ENCODE results near the gene ING5. TPM values are rescaled to one million over a fixed set of nuclear protein-coding genes. Genes with fewer than 3 reads are reported as not detected.

Gene ING5
- total RNA-seq, 1 donor from 2014 or later = 56.4 TPM

DNA sequence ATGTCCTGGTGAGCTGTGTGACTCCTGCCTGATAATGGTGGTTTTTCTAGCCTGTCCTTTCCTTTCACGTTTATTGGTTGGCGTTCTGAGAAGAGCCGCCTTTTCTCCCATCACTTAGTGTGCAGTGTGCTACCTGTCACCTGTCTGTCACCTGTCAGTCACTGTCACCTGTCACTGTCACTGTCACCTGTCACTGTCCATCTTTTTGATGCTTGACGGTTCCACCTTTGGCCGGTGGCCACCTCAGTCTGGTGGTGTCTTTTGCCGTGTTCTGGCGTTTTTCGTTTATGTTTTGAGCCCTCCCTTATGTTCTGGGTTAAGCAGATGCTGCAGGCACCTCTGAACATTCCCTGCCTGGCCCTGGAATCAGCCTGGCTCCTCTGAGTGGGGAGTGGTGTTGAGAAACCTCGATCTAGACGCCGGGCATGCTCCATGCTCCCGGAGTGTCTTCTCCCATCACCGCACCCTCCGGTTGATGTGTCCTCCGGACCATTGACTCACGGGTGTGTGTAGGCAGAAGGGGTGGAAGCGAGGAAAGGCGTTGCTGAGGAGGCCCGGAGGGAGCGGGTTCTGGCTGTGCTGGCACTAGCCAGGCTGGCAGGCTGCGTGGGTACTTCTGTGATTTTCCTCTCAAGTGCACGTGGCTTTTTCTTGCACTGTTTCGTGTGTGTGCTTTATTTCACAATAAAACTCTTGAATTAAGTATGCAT is 36.0 kb upstream of the ING5 start:
- peak overlapping the region; percentile 87 for H3K27ac Mint-ChIP-seq
- no peaks in the 10 kb centered on the region for H3K9me3 Mint-ChIP-seq
- no peaks in the 10 kb centered on the region for H3K27me3 Mint-ChIP-seq (ENCODE audit: low read depth)
- H3K36me3 Mint-ChIP-seq (ENCODE audit: low read depth) = peaks cover 41% of the 10 kb centered on the region
- H3K4me1 Mint-ChIP-seq (ENCODE audit: low read depth) = peaks cover 9% of the 10 kb centered on the region
- DNase-seq (ENCODE audit: low spot score) = no peak
- intact Hi-C loops (cut with micrococcal nuclease) = no loop called here
- no peak overlapping the region for H3K4me3 Mint-ChIP-seq (ENCODE audit: low read depth)

DNA sequence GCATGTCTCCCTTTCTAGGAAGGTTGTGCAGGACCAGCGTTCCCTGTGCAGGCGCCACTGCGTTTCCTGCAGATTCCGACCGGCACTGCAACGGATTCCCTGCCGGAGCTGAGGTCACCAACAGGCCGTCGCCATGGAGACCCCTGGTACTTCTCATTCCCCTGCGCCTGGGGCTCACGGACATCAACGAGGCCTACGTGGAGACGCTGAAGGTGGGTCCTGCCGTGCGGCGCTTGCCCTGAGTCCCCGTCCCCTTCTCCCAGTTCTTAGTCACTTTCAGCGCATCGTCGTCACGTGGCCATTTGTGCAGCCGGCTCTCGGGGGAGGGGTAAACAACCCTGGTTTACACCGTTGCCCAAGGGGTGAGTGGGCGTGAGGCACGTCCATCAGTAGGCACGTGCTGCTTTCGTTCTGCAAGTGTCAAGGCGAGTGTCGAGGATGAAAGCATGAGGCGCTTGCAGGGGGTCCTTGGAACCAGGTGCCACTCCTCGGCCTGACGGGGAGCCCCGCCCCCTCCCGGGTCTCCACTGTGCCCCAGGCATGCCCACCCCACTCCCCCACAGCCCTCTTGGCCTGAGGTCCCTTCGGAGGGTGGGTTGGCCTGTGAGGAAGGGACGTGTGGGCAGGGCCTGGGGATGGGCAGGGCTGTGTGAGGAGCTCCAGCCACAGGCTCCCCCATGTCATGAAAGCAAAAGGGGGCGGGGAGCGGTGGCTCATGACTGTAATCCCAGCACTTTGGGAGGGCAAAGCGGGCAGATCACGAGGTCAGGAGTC is 35.0 kb upstream of the ING5 start:
- H3K4me3 Mint-ChIP-seq (ENCODE audit: low read depth) = no peak overlapping the region
- intact Hi-C loops (cut with micrococcal nuclease) = no loop called here
- no peaks in the 10 kb centered on the region for H3K27me3 Mint-ChIP-seq (ENCODE audit: low read depth)
- H3K4me1 Mint-ChIP-seq (ENCODE audit: low read depth) = peaks cover 9% of the 10 kb centered on the region
- H3K36me3 Mint-ChIP-seq (ENCODE audit: low read depth) = peaks cover 44% of the 10 kb centered on the region
- DNase-seq (ENCODE audit: low spot score) = no peak
- H3K27ac Mint-ChIP-seq = no peak overlapping the region
- H3K9me3 Mint-ChIP-seq = no peaks in the 10 kb centered on the region

DNA sequence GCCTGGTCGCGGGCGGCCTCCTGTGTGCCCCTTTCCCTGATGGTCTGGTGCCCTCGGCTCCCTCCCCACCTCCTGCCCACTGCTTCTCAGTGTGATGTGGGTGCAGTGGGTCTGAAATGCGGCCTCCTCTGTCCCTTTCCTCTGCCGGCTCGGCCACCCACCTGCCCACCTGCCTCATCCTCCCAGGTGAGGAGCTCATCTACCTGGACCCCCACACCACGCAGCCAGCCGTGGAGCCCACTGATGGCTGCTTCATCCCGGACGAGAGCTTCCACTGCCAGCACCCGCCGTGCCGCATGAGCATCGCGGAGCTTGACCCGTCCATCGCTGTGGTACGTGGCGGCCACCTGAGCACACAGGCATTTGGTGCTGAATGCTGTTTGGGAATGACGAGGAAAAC is 33.5 kb upstream of the ING5 start:
- peaks cover 9% of the 10 kb centered on the region for H3K4me1 Mint-ChIP-seq (ENCODE audit: low read depth)
- no peaks in the 10 kb centered on the region for H3K27me3 Mint-ChIP-seq (ENCODE audit: low read depth)
- DNase-seq (ENCODE audit: low spot score) = no peak
- peaks cover 45% of the 10 kb centered on the region for H3K36me3 Mint-ChIP-seq (ENCODE audit: low read depth)
- no peaks in the 10 kb centered on the region for H3K9me3 Mint-ChIP-seq
- no peak overlapping the region for H3K27ac Mint-ChIP-seq
- intact Hi-C loops (cut with micrococcal nuclease) = no loop called here
- no peak overlapping the region for H3K4me3 Mint-ChIP-seq (ENCODE audit: low read depth)

DNA sequence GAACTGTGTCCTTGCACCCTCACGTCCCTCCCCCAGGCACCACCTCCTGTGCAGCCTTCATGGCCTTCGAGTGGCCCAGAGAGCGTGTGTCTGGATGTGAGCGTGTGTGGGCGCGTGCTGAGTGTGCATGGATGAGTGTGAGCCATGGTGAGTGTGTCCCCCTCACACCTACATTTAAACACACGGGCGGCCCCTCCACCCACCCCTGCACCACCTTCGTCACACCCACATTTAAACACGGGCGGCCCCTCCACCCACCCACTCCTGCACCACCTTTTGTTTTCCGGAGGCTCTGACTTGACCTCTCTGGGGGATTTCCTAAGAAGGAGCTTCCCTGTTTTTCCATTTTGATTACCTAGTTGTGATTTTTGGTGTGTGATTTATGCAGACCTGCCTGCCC is 33.0 kb upstream of the ING5 start:
- intact Hi-C loops (cut with micrococcal nuclease) = no loop called here
- peaks cover 11% of the 10 kb centered on the region for H3K4me1 Mint-ChIP-seq (ENCODE audit: low read depth)
- peaks cover 45% of the 10 kb centered on the region for H3K36me3 Mint-ChIP-seq (ENCODE audit: low read depth)
- no peaks in the 10 kb centered on the region for H3K9me3 Mint-ChIP-seq
- H3K27ac Mint-ChIP-seq = no peak overlapping the region
- no peak for DNase-seq (ENCODE audit: low spot score)
- H3K4me3 Mint-ChIP-seq (ENCODE audit: low read depth) = no peak overlapping the region
- no peaks in the 10 kb centered on the region for H3K27me3 Mint-ChIP-seq (ENCODE audit: low read depth)

DNA sequence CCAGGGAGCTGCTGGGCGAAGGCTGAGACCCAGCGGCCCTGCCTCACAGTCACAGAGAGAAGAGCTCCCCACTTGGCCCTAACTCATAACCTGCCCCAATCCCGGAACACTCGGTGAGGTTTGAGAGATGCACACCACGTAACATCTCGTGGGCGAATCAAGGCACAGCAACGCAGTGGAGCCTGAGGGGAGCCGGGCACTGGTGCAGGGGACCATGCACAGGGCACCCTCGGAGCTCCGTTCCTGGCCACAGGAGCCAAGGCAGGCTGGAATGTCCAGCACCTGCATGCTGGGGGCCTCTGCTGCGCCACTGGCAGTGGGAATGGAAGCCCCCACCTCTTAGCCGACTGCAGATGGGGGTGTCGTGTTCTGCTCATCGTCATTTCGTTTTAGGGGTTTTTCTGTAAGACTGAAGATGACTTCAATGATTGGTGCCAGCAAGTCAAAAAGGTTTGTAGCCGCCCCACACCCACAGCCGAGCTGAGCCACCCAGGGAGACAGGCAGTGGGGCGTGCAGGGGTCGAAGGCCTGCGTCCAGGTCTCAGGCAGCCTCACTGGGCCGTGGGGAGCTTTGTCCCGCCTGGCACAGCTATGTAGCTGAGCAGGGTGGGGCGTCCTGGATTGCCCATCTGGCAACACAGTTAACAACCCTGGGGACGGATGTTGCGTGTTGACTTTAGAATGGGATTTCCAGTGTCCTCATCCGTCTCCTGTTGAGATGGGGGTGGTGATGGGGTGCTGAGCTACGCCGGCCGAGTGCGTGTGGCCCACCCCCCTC is 31.3 kb upstream of the ING5 start:
- Mint-ChIP-seq H3K36me3 (ENCODE audit: low read depth) (peaks cover 51% of the 10 kb centered on the region), H3K4me1 (ENCODE audit: low read depth) (peaks cover 5% of the 10 kb centered on the region), H3K9me3 (no peaks in the 10 kb centered on the region), H3K27me3 (ENCODE audit: low read depth) (no peaks in the 10 kb centered on the region), H3K27ac (no peak overlapping the region), H3K4me3 (ENCODE audit: low read depth) (no peak overlapping the region)
- intact Hi-C loops (cut with micrococcal nuclease) = no loop called here
- DNase-seq (ENCODE audit: low spot score) = no peak

DNA sequence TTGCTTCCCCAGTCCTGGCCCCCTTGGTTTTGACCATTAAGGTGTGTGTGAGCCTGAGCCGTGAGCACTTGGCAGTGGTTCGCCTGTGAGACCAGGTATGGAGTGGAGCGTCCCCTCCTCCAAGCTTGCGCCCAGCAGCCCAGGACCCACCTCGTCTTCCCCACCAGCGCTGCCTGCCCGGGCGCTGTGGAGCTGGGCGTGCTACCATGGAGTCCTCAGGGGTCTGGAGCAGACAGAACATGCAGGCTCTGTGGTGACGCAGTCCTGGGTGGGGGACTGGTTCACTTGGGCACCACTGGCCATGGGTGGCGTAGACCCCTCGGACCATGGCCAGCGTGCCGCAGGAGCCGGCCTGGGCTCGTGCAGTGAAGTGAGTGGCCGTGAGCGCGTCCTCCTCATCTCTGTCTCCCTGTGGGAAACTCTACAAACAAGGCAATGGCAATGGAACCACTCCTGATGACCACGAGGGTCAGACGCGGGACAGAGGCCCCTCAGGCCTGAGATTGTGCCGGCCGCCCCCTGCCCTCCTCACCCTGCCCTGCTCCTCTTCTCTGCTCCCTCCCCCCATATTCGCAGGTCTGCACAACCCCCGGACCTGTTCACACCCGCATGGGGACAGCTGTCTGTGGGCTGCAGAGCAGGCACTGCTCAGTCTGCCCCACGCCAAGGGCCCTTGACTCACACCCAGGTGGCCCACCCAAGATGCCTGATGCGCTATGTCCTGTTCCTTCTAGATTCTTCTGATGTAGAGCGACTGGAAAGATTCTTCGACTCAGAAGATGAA is 30.2 kb upstream of the ING5 start:
- no peak overlapping the region for H3K27ac Mint-ChIP-seq
- peaks cover 53% of the 10 kb centered on the region for H3K36me3 Mint-ChIP-seq (ENCODE audit: low read depth)
- no peaks in the 10 kb centered on the region for H3K9me3 Mint-ChIP-seq
- DNase-seq (ENCODE audit: low spot score) = no peak
- H3K4me1 Mint-ChIP-seq (ENCODE audit: low read depth) = peaks cover 2% of the 10 kb centered on the region
- intact Hi-C loops (cut with micrococcal nuclease) = no loop called here
- H3K27me3 Mint-ChIP-seq (ENCODE audit: low read depth) = no peaks in the 10 kb centered on the region
- H3K4me3 Mint-ChIP-seq (ENCODE audit: low read depth) = no peak overlapping the region

DNA sequence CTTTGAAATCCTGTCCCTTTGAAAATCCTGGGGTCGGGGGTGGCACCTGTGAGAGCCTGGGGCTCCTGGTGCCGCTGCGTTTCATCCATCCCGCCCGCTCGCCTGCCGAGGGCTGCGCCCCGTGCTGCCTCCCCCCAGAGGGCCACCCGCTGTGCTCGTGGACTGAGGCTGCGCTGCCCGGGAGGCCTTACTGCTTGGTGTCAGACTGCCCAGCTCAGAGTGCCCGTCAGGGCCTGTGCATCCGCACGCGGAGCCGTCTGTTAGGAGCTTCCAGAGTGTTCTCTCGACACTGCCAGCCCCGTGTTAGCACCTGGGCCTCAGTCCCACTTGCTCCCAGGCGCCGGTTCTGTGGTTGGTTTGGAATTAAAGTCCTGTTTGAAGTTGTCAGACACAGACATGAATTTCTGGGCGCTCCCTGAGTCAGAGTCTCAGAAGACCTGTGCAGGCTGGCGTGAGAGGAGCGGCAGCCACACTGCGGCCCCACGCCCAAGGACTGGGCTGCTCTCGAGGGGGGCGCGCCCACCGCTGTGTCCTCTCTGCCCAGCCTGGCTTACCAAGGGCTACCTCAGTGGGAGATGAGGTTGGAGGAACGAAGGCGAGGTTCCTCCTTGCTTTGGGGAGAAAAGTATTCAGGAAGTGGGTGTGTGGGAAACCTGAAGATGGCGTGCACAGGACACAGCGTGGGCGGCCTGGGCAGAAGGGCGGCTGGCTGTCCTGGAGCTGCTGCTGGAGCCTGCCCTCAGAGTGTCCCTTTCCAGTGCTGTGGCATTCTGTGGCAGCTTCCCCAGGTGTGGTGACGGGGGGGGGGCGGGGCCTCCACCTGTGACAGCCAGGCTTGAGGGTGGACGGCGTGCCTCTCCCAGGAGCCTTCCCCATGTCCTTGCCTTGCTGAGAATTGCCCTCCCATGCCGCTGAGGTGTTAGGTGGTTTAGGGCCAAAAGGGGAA is 29.3 kb upstream of the ING5 start:
- Mint-ChIP-seq H3K27ac (no peak overlapping the region), H3K4me1 (ENCODE audit: low read depth) (peaks cover 2% of the 10 kb centered on the region), H3K27me3 (ENCODE audit: low read depth) (no peaks in the 10 kb centered on the region), H3K4me3 (ENCODE audit: low read depth) (no peak overlapping the region), H3K9me3 (no peaks in the 10 kb centered on the region), H3K36me3 (ENCODE audit: low read depth) (peaks cover 57% of the 10 kb centered on the region)
- no peak for DNase-seq (ENCODE audit: low spot score)
- intact Hi-C loops (cut with micrococcal nuclease) = no loop called here

DNA sequence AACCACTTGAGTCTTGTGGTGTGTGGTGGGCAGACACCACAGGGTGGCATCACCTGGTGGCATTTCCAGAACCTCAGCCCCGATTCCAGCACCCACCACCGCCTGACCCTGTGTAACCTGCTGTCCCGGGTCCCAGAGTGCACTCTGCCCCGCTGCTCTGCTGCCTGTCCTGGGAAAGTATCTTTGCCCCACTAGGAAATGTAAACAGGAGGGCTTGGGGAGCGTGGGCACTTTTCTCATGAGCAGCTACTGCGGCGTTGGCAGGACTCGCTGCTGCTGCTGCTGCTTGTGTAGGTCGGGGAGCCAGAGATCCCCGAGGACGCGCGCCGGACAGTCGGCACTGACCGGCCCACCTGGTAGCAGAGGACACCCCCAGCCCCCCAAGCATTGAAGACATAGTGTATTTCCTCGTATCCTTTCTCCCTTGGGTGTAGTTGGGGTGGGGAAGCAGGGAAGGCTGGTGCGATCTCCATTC is 28.6 kb upstream of the ING5 start:
- peaks cover 55% of the 10 kb centered on the region for H3K36me3 Mint-ChIP-seq (ENCODE audit: low read depth)

DNA sequence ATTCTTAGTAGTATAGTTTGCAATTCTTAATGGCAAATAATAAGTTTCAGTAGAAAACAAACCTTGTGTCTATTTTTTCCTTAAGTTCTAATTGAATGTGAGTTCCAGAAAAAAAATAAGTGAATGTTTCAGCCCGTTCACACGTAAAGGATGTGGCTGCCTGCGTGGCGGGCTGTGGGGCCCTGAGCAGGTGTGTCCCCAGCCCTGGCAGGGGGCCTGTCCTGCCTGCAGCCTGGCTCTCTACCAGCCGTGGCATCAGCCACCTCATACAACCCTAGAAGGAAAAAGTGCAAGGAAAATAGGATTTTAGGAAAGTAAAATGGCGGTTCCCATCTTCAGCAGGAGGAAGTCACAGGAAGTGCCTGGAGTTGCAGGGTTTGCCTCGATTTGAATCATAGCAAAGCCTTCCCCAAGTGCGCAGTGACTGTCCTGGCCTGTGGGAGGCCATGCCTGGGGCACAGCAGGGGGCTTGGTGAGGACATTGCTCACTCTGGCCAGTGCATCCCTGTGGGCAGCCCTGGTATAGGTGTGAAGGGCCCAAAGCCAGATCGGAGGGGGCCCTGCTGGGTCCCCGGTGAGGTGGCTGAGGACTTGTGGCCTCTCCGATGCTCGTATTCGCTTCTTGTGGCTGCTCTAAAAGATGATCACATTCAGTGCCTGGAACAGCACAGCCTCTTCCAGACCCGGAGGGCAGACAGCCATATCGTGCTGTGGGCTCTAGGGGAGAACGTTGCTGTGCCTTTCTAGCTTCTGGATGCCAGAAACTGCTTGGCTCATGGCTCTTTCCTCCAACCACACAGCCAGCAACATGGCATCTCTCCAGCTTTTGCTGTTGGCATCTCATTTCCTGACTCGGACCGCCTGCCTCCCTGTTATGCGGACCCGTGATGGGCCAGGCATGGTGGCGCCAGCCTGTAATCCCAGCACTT is 27.8 kb upstream of the ING5 start:
- Mint-ChIP-seq H3K36me3 (ENCODE audit: low read depth) (peaks cover 51% of the 10 kb centered on the region), H3K9me3 (no peaks in the 10 kb centered on the region), H3K4me3 (ENCODE audit: low read depth) (no peak overlapping the region), H3K27ac (no peak overlapping the region), H3K27me3 (ENCODE audit: low read depth) (no peaks in the 10 kb centered on the region), H3K4me1 (ENCODE audit: low read depth) (peaks cover 2% of the 10 kb centered on the region)
- DNase-seq (ENCODE audit: low spot score) = no peak
- intact Hi-C loops (cut with micrococcal nuclease) = no loop called here

More for the DNA sequence above, 28.6 kb upstream of the ING5 start:
- no peaks in the 10 kb centered on the region for H3K27me3 Mint-ChIP-seq (ENCODE audit: low read depth)
- intact Hi-C loops (cut with micrococcal nuclease) = no loop called here
- peaks cover 2% of the 10 kb centered on the region for H3K4me1 Mint-ChIP-seq (ENCODE audit: low read depth)
- H3K9me3 Mint-ChIP-seq = no peaks in the 10 kb centered on the region
- no peak for DNase-seq (ENCODE audit: low spot score)
- no peak overlapping the region for H3K27ac Mint-ChIP-seq
- no peak overlapping the region for H3K4me3 Mint-ChIP-seq (ENCODE audit: low read depth)

DNA sequence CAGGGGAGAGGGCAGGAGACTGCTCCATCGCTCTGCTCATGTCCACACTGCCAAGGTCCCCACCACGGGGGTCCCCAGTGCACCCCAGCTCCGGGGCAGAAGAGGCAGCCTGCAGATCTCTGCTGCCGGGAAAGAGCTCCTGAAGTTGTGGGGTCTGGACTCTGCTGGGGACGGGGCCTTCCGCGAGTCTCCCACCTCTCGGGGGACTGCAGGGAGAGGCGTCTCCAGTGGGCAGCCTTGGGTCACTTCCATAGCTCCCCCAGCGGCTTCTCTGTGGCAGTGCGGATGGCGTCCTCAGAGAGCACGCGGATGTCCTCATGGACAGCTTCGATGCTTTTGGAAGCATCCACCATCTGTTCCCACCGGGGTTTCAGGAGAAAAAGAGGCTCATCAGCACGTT is 26.0 kb upstream of the ING5 start:
- no peaks in the 10 kb centered on the region for H3K27me3 Mint-ChIP-seq (ENCODE audit: low read depth)
- no peaks in the 10 kb centered on the region for H3K9me3 Mint-ChIP-seq
- no peak for DNase-seq (ENCODE audit: low spot score)
- peaks cover 46% of the 10 kb centered on the region for H3K36me3 Mint-ChIP-seq (ENCODE audit: low read depth)
- no peak overlapping the region for H3K4me3 Mint-ChIP-seq (ENCODE audit: low read depth)
- intact Hi-C loops (cut with micrococcal nuclease) = no loop called here
- H3K27ac Mint-ChIP-seq = no peak overlapping the region
- peaks cover 6% of the 10 kb centered on the region for H3K4me1 Mint-ChIP-seq (ENCODE audit: low read depth)

DNA sequence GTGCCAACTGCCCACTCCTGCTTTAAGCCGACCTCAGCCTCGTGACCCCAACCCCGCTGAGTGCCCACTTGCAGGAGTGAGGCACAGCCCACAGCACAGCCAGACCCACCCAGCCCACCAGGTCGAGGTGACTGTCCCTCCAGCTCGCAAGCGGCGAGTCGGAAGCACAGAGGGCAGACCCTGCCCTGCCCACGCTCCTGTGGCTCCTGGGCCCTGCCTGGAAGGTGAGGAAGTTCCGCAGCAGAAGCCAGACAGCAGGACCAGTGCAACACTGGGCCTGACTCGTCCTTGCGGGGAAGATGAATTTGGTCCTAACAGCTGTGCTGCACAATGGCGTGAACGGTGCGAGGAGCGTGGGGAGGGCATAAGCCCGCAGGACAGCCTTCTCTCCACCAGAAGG is 25.2 kb upstream of the ING5 start:
- no peak overlapping the region for H3K4me3 Mint-ChIP-seq (ENCODE audit: low read depth)
- H3K27ac Mint-ChIP-seq = no peak overlapping the region
- no peaks in the 10 kb centered on the region for H3K27me3 Mint-ChIP-seq (ENCODE audit: low read depth)
- H3K4me1 Mint-ChIP-seq (ENCODE audit: low read depth) = peaks cover 10% of the 10 kb centered on the region
- no peak for DNase-seq (ENCODE audit: low spot score)
- no peaks in the 10 kb centered on the region for H3K9me3 Mint-ChIP-seq
- H3K36me3 Mint-ChIP-seq (ENCODE audit: low read depth) = peaks cover 46% of the 10 kb centered on the region
- intact Hi-C loops (cut with micrococcal nuclease) = no loop called here

Data from activated T-helper 2 cell treated with anti-CD3 and anti-CD28 coated beads, Interferon-gamma antibody, Interleukin-2, Interleukin-4, amounts not matched to agents 10 μg/mL and 5 μg/mL and 100 μg/mL, durations not matched to agents 14 hours and 24 hours and 36 hours (primary cell).